Heart right ventricle (tissue), 16 donors: Measurements from ENCODE around the gene LNX1. TPM values are rescaled to one million over a fixed set of nuclear protein-coding genes. Genes with fewer than 3 reads are reported as not detected.

Experiments
- ATAC-seq, 8 donors: fragments of 200-7000 bp; cut with Tn5 transposase; one replicate each; pipeline ENCODE4 v1.9.1; 2020; ENCODE audit warnings: mild to moderate bottlenecking in 8 of 8, moderate library complexity in 8 of 8, moderate number of reproducible peaks in 1 of 8
- DNase-seq, 2 donors: peaks; one replicate each; pipeline ENCODE4 v3.0.0-alpha.2; 2020
- H3K27ac ChIP-seq, 10 donors: fragments of 200-600 bp; sonication (generic) in 2 of 10; one replicate each; pipeline versions ENCODE4 v1.5.0 to v1.8.0; 2020 to 2022; ENCODE audit warnings: mild to moderate bottlenecking in 3 of 10
- H3K27me3 ChIP-seq, 7 donors: fragments of 200-600 bp; one replicate each; pipeline ENCODE4 v1.8.0; 2021 to 2022; ENCODE audit warnings: mild to moderate bottlenecking in 2 of 7
- H3K36me3 ChIP-seq, 9 donors: fragments of 200-600 bp; sonication (generic) in 1 of 9; one replicate each; pipeline versions ENCODE4 v1.5.0 to v1.8.0; 2020 to 2022; ENCODE audit warnings: mild to moderate bottlenecking in 2 of 9
- H3K4me1 ChIP-seq, 9 donors: fragments of 200-600 bp; sonication (generic) in 1 of 9; one replicate each; pipeline versions ENCODE4 v1.5.0 to v1.8.0; 2020 to 2022; ENCODE audit warnings: mild to moderate bottlenecking in 4 of 9
- H3K4me3 ChIP-seq, 10 donors: fragments of 200-600 bp; sonication (generic) in 2 of 10; one replicate each; pipeline versions ENCODE4 v1.5.0 to v1.8.0; 2020 to 2022; ENCODE audit warnings: mild to moderate bottlenecking in 7 of 10, moderate library complexity in 2 of 10
- H3K9me3 ChIP-seq, 11 donors: fragments of 200-600 bp in 10 of 11; sonication (generic) in 2 of 11; one replicate each; pipeline versions ENCODE4 v1.5.0 to v1.8.0; 2013 to 2022; ENCODE audit warnings: mild to moderate bottlenecking in 2 of 11, control low read depth in 1 of 11, moderate library complexity in 1 of 11
- CTCF ChIP-seq, 9 donors: fragments of 200-600 bp; sonication (generic) in 2 of 9; IDR thresholded peaks; one replicate each; pipeline versions ENCODE4 v1.5.0 to v1.8.0; 2021 to 2022; ENCODE audit warnings: antibody characterized with exemption in 9 of 9, mild to moderate bottlenecking in 5 of 9, moderate library complexity in 1 of 9
- WGBS, 2 donors: extraction: QIAGEN DNeasy Blood & Tissue Kit; methylation state at CpG; one replicate each; pipeline ENCODE4 v1.1.7; 2013; ENCODE audit warnings: inconsistent platforms in 1 of 2; 5-methylcytosine and 5-hydroxymethylcytosine counted together
- intact Hi-C, 10 donors: fragments of 100-400 bp; cut with DNase I; formaldehyde crosslinking; loops; one replicate each; pipeline versions ENCODE4 v1.11.1 to v1.14.2; 2022
- polyA plus RNA-seq, 2 donors: library from polyadenylated mRNA; stranded (reverse); fragments of 200-250 nt; gene quantifications; one replicate each; pipeline ENCODE4 v1.2.3, GENCODE V29; 2013
- total RNA-seq, 10 donors: library from RNA; stranded (reverse); fragmentation: NEBNext Ultra II Directional in 3 of 10; extraction: Animal tissue kit (Norgen Biotek cat#: 25700) in 3 of 10; gene quantifications; one replicate each; pipeline versions ENCODE4 v1.2.1 to v1.2.4, GENCODE V29; 2021 to 2023
- donor health status: Arrhythmogenic right ventricular cardiomyopathy.
- donor health status: ischemic (EF 13 %, LVEDD 7.1; RV severe dilation, severe dysfunction).
- donor health status: healthy with polysubstance abuse.
- donor health status: DM: no; HTN: yes; CAD: no.
- donor health status: DM: no; HTN: no; CAD: no.
- donor health status: ischemic (EF 25% LVEDD 6.9; RV normal size, moderate dysfunction).
- donor health status: ischemic (EF 25% LVEDD 5.7; RV mildly dilated, moderate dysfunction).
- donor health status: healthy.
- donor health status: DM: yes; HTN: yes; CAD: no.
- donor health status: Ischemic cardiomyopathy.
- donor health status: ischemic (EF 35%, LVEDD 5.7; RV mildly dilated, moderate dysfunction).
- donor health status: nonischemic (EF 11% LVEDD 7.7; RV severe dilation, severe dysfunction).
- donor health status: DM: yes; HTN: yes; CAD: no.
- donor health status: PGD.
- donor health status: ischemic (EF 29% LVEDD 5.4; RV normal size, mild dysfunction).
- donor health status: nonischemic (EF 23%, LVEDD 6.1; RV moderate dilation, normal function).

LNX1 gene
- total and polyA plus RNA-seq, 12 donors: 2.0 to 16.1 (median 5.6) TPM

GRCh38 chr4:53551281-53551864 lies 39.9 kb downstream of the LNX1 start:
- Histone ChIP-seq H3K27me3 (no peaks in the 10 kb centered on the region), H3K9me3 (no peaks in the 10 kb centered on the region), H3K27ac (no peak overlapping the region), H3K36me3 (no peaks in the 10 kb centered on the region), H3K4me1 (peaks cover 0 to 31% (median 7%) of the 10 kb centered on the region in 9 donors), H3K4me3 (no peak overlapping the region)
- WGBS, 2 donors: 82 to 90% methylated on average over 7 of the region's 7 CpGs
- no peak for DNase-seq
- ATAC-seq: no peak
- intact Hi-C loops: no loop called here
- no peak for TF ChIP-seq CTCF (IDR thresholded peaks at IDR 0.05)

GRCh38 chr4:53548662-53549061 lies 42.6 kb downstream of the LNX1 start:
- no peak for TF ChIP-seq CTCF (IDR thresholded peaks at IDR 0.05)
- DNase-seq (no peak), ATAC-seq (no peak)
- H3K9me3 ChIP-seq: no peaks in the 10 kb centered on the region
- no peak overlapping the region for H3K27ac ChIP-seq
- no peak overlapping the region for H3K4me3 ChIP-seq
- WGBS, 2 donors: 98% methylated on average over 3 of the region's 3 CpGs
- intact Hi-C loops: no loop called here
- H3K27me3 ChIP-seq: no peaks in the 10 kb centered on the region
- no peaks in the 10 kb centered on the region for H3K36me3 ChIP-seq
- H3K4me1 ChIP-seq: peaks cover 0 to 21% (median 0%) of the 10 kb centered on the region in 9 donors

- Histone ChIP-seq H3K27ac (peak overlapping the region in 1 of 10 donors; percentile 7), H3K9me3 (no peaks in the 10 kb centered on the region), H3K4me3 (no peak overlapping the region), H3K36me3 (no peaks in the 10 kb centered on the region), H3K4me1 (peaks cover 0 to 21% (median 0%) of the 10 kb centered on the region in 9 donors), H3K27me3 (no peaks in the 10 kb centered on the region)
- ATAC-seq (no peak), DNase-seq (no peak)
- no peak for TF ChIP-seq CTCF (IDR thresholded peaks at IDR 0.05)
- intact Hi-C loops: no loop called here
- WGBS, 2 donors: 47% methylated on average over 2 of the region's 2 CpGs
Observed at GRCh38 chr4:53547983-53548382, 43.3 kb downstream of the LNX1 start.

- WGBS, 2 donors: 91 to 95% methylated on average over 3 of the region's 3 CpGs
- no peaks in the 10 kb centered on the region for H3K27me3 ChIP-seq
- ATAC-seq: no peak
- no peak for DNase-seq
- H3K9me3 ChIP-seq: no peaks in the 10 kb centered on the region
- no peak for TF ChIP-seq CTCF (IDR thresholded peaks at IDR 0.05)
- H3K36me3 ChIP-seq: no peaks in the 10 kb centered on the region
- H3K27ac ChIP-seq: no peak overlapping the region
- H3K4me1 ChIP-seq: peaks cover 0 to 32% (median 14%) of the 10 kb centered on the region in 9 donors
- intact Hi-C loops: no loop called here
- H3K4me3 ChIP-seq: no peak overlapping the region
Observed at GRCh38 chr4:53545942-53546581, 45.2 kb downstream of the LNX1 start.
